Astrocyte (in vitro differentiated cells and primary cell): ENCODE results near the gene ATP5PB. TPM values are rescaled to one million over a fixed set of nuclear protein-coding genes. Genes with fewer than 3 reads are reported as not detected.

ENCODE experiments used
- DNase-seq: peaks from one replicate; pipeline ENCODE4 v3.0.0-alpha.2; 2010; ENCODE audit warnings: low read depth
- FAIRE-seq: peaks from 2 replicates; lab custom pipeline; 2011; peaks lifted over from hg19 to GRCh38; lab: Jason Lieb, UNC
- H2AFZ ChIP-seq: 2 replicates; pipeline ENCODE4 v1.6.0; 2012; ENCODE audit warnings: low read depth, low read length, inconsistent platforms
- H3K27ac ChIP-seq: 2 replicates; pipeline ENCODE4 v1.5.1; 2011; ENCODE audit warnings: low read depth, low read length, inconsistent platforms
- H3K27me3 ChIP-seq: 2 replicates; pipeline ENCODE4 v1.6.0; 2011; ENCODE audit warnings: low read length, inconsistent platforms; ENCODE audit not compliant: insufficient read depth
- H3K36me3 ChIP-seq: 2 replicates; pipeline ENCODE4 v1.5.1; 2011; ENCODE audit warnings: low read length, inconsistent platforms; ENCODE audit not compliant: insufficient read depth
- H3K4me1 ChIP-seq: 2 replicates; pipeline ENCODE4 v1.5.1; 2011; ENCODE audit warnings: low read length, inconsistent platforms; ENCODE audit not compliant: insufficient read depth
- H3K4me2 ChIP-seq: 2 replicates; pipeline ENCODE4 v1.6.0; 2012; ENCODE audit warnings: low read length, inconsistent platforms
- H3K4me3 ChIP-seq: 2 replicates; pipeline ENCODE4 v1.5.1; 2011; ENCODE audit warnings: low read depth, mild to moderate bottlenecking, low read length, inconsistent platforms; ENCODE audit not compliant: insufficient read depth
- H3K79me2 ChIP-seq: 2 replicates; pipeline ENCODE4 v1.6.0; 2012; ENCODE audit warnings: mild to moderate bottlenecking, low read length, inconsistent platforms; ENCODE audit not compliant: insufficient read depth
- H3K9ac ChIP-seq: 2 replicates; pipeline ENCODE4 v1.6.0; 2012; ENCODE audit warnings: mild to moderate bottlenecking, low read length, inconsistent platforms
- H3K9me3 ChIP-seq: 2 replicates; pipeline ENCODE4 v1.5.1; 2012; ENCODE audit warnings: low read depth, mild to moderate bottlenecking, low read length, inconsistent platforms; ENCODE audit not compliant: insufficient read depth
- H4K20me1 ChIP-seq: 2 replicates; pipeline ENCODE4 v1.6.0; 2012; ENCODE audit warnings: low read length, inconsistent platforms; ENCODE audit not compliant: insufficient read depth
- H3K27ac Mint-ChIP-seq: one replicate; pipeline ENCODE4 v1.8.0; 2021; ENCODE audit warnings: mild to moderate bottlenecking, mixed read lengths; ENCODE audit not compliant: unreplicated experiment
- H3K27me3 Mint-ChIP-seq: one replicate; pipeline ENCODE4 v1.8.0; 2021; ENCODE audit warnings: low read depth, mixed read lengths; ENCODE audit not compliant: unreplicated experiment
- H3K36me3 Mint-ChIP-seq: one replicate; pipeline ENCODE4 v1.8.0; 2021; ENCODE audit warnings: low read depth, mixed read lengths; ENCODE audit not compliant: unreplicated experiment
- H3K4me1 Mint-ChIP-seq: one replicate; pipeline ENCODE4 v1.8.0; 2021; ENCODE audit warnings: low read depth, mixed read lengths; ENCODE audit not compliant: unreplicated experiment
- H3K4me3 Mint-ChIP-seq: one replicate; pipeline ENCODE4 v1.8.0; 2021; ENCODE audit warnings: mild to moderate bottlenecking, moderate library complexity, mixed read lengths; ENCODE audit not compliant: unreplicated experiment
- H3K9me3 Mint-ChIP-seq: one replicate; pipeline ENCODE4 v1.8.0; 2021; ENCODE audit warnings: mild to moderate bottlenecking, mixed read lengths; ENCODE audit not compliant: unreplicated experiment
- EZH2 ChIP-seq: IDR thresholded peaks from 2 replicates; pipeline ENCODE4 v1.6.1; 2012; ENCODE audit warnings: mild to moderate bottlenecking, low read length, inconsistent platforms; ENCODE audit not compliant: insufficient read depth
- total RNA-seq: library from RNA; stranded (reverse); gene quantifications from 2 replicates; pipeline ENCODE4 v1.2.1, GENCODE V29; 2021
- TF ChIP-seq, protein P1 (sequence below): IDR thresholded peaks from 2 replicates; pipeline ENCODE4 v1.5.1; 2011; ENCODE audit warnings: low read depth, mild to moderate bottlenecking, inconsistent platforms, low read length, moderate library complexity; ENCODE audit not compliant: insufficient read depth

The ATP5PB gene
- total RNA-seq, 1 donor from 2014 or later, result 214 TPM

DNA sequence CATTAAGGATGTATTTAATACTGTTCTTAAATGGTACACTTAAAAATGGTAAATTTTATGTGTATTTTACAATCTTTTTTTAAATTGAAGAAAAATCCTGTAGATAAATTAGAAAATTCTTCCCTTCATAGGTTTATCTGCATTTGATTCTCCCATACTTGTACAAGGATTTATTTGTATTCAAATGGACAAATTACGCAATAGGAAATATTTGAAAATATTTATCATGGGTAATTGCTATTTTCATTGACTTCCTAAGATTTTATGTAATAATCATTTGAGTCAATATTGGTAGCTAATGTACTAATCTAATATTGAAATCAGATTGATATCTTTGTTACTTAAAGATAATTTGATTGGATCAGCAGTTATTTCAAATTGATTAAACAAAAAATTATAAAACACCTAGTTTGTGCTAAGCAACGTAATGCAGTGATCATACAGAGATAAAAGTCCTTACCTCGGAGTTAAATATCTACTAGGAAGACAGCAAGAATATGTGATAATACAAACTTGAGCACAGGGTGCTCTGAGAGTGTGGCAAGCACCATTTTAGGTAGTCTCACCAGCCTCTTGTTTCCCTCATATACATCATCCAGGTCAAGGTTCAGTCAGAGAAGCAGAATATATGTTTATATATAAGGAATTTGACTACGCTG is 13.2 kb downstream of the ATP5PB start:
- TF ChIP-seq EZH2, result no peak
- TF ChIP-seq, protein P1, sequence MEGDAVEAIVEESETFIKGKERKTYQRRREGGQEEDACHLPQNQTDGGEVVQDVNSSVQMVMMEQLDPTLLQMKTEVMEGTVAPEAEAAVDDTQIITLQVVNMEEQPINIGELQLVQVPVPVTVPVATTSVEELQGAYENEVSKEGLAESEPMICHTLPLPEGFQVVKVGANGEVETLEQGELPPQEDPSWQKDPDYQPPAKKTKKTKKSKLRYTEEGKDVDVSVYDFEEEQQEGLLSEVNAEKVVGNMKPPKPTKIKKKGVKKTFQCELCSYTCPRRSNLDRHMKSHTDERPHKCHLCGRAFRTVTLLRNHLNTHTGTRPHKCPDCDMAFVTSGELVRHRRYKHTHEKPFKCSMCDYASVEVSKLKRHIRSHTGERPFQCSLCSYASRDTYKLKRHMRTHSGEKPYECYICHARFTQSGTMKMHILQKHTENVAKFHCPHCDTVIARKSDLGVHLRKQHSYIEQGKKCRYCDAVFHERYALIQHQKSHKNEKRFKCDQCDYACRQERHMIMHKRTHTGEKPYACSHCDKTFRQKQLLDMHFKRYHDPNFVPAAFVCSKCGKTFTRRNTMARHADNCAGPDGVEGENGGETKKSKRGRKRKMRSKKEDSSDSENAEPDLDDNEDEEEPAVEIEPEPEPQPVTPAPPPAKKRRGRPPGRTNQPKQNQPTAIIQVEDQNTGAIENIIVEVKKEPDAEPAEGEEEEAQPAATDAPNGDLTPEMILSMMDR, result no peak
- H3K36me3 ChIP-seq, result peaks cover 32% of the 10 kb centered on the region
- no peaks in the 10 kb centered on the region for H3K79me2 ChIP-seq
- no peak overlapping the region for H3K4me3 ChIP-seq
- H3K9ac ChIP-seq, result no peak overlapping the region
- H3K4me1 ChIP-seq, result peaks cover 9% of the 10 kb centered on the region
- H4K20me1 ChIP-seq, result peaks cover 15% of the 10 kb centered on the region
- no peak overlapping the region for H3K4me3 Mint-ChIP-seq
- no peaks in the 10 kb centered on the region for H3K27me3 ChIP-seq
- no peak overlapping the region for H3K27ac ChIP-seq
- H2AFZ ChIP-seq, result no peak overlapping the region
- H3K9me3 Mint-ChIP-seq, result no peaks in the 10 kb centered on the region
- H3K36me3 Mint-ChIP-seq, result peaks cover 3% of the 10 kb centered on the region
- DNase-seq (no peak), FAIRE-seq (no peak)
- H3K4me1 Mint-ChIP-seq, result no peaks in the 10 kb centered on the region
- H3K9me3 ChIP-seq, result no peaks in the 10 kb centered on the region
- no peaks in the 10 kb centered on the region for H3K27me3 Mint-ChIP-seq
- peak overlapping the region; percentile 3 for H3K4me2 ChIP-seq
- no peak overlapping the region for H3K27ac Mint-ChIP-seq

DNA sequence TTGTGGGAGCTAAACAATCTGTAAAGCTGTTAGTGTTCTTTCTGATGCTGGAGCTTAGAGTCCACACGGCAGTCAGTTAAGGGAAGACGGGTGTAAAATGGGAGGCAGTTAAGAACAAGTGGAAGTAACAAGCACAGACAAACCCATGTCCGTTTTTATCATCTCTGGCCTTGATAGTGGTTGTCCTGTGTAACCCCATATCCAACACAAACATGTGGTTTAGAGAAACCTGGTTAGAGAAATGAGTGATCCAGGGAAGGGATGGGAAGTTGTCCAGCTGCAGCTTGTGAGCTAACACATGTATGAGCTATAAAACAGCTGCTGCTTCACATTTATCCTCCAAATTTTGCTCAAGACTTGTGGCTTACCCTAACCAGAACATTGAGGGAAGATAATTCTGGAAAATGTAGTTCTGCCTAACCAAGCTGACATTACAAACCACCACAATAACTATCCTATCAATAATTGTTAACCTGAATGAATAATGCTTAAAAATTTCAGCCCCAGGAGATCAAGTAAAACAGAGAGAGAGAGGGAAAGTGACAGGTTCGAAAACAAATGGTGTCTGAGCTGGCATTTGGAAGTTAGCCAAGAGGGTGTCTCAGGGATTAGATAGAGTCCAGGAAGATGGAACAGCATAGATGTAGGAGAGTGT is 13.9 kb downstream of the ATP5PB start:
- H3K4me3 ChIP-seq, result no peak overlapping the region
- peaks cover 9% of the 10 kb centered on the region for H3K4me1 ChIP-seq
- no peaks in the 10 kb centered on the region for H3K9me3 ChIP-seq
- peak overlapping the region; percentile 3 for H3K4me2 ChIP-seq
- Mint-ChIP-seq H3K9me3 (no peaks in the 10 kb centered on the region), H3K27me3 (no peaks in the 10 kb centered on the region), H3K4me1 (no peaks in the 10 kb centered on the region), H3K36me3 (peaks cover 3% of the 10 kb centered on the region), H3K27ac (no peak overlapping the region), H3K4me3 (no peak overlapping the region)
- no peaks in the 10 kb centered on the region for H3K27me3 ChIP-seq
- H3K27ac ChIP-seq, result no peak overlapping the region
- TF ChIP-seq, protein P1, result no peak
- TF ChIP-seq EZH2, result no peak
- H3K79me2 ChIP-seq, result no peaks in the 10 kb centered on the region
- peaks cover 25% of the 10 kb centered on the region for H3K36me3 ChIP-seq
- no peak overlapping the region for H2AFZ ChIP-seq
- H4K20me1 ChIP-seq, result peaks cover 15% of the 10 kb centered on the region
- FAIRE-seq (no peak), DNase-seq (peak; percentile 79)
- no peak overlapping the region for H3K9ac ChIP-seq

DNA sequence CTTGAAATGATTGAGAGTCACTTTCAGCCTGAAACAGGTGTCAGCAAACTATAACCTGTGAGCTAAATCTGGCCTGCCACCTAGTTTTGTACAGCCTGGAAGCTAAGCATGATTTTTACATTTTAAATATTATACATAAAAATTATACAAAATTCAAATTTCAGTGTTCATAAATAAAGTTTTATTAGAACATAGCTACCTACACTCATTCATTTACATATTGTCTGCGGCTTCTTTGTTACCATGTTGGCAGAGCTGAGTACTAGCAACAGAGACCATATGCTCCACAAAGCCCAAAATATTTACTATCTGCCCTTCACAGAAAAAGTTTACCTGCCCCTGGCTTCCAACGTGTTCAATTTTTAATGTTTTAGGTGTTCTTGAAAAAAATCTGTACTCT is 16.5 kb downstream of the ATP5PB start:
- H4K20me1 ChIP-seq, result peaks cover 8% of the 10 kb centered on the region
- no peak for DNase-seq
- H3K27me3 ChIP-seq, result no peaks in the 10 kb centered on the region
- no peak overlapping the region for H3K9ac ChIP-seq
- no peak overlapping the region for H3K27ac Mint-ChIP-seq
- peaks cover 9% of the 10 kb centered on the region for H3K4me1 ChIP-seq
- no peak overlapping the region for H3K4me3 ChIP-seq
- H3K79me2 ChIP-seq, result no peaks in the 10 kb centered on the region
- no peak overlapping the region for H3K4me2 ChIP-seq
- no peaks in the 10 kb centered on the region for H3K9me3 ChIP-seq
- H3K36me3 Mint-ChIP-seq, result no peaks in the 10 kb centered on the region
- H3K27me3 Mint-ChIP-seq, result no peaks in the 10 kb centered on the region
- TF ChIP-seq, protein P1, result no peak
- no peak for TF ChIP-seq EZH2
- no peak overlapping the region for H3K27ac ChIP-seq
- H3K9me3 Mint-ChIP-seq, result no peaks in the 10 kb centered on the region
- no peak for FAIRE-seq
- H3K4me1 Mint-ChIP-seq, result no peaks in the 10 kb centered on the region
- no peak overlapping the region for H2AFZ ChIP-seq
- H3K36me3 ChIP-seq, result peaks cover 9% of the 10 kb centered on the region
- H3K4me3 Mint-ChIP-seq, result no peak overlapping the region
